PFSK-1 (cell line): Measurements from ENCODE around the gene FABP1.

Experiments used
- FOXP2 ChIP-seq: optimal IDR thresholded peaks from 2 replicates; pipeline ENCODE3; 2011; ENCODE audit warnings: borderline replicate concordance, control low read depth, inconsistent platforms; ENCODE audit not compliant: insufficient read depth; ENCODE audit errors: extremely low read length, extremely low read depth
- POLR2AphosphoS5 ChIP-seq: IDR thresholded peaks from 2 replicates; pipeline ENCODE4 v1.6.1; 2012; ENCODE audit warnings: low read depth, mild to moderate bottlenecking, control low read depth, low read length, moderate library complexity
- SIN3A ChIP-seq: IDR thresholded peaks from 2 replicates; pipeline ENCODE4 v1.6.1; 2012; ENCODE audit warnings: mild to moderate bottlenecking, low read length, moderate library complexity, borderline replicate concordance; ENCODE audit not compliant: insufficient read depth
- TAF1 ChIP-seq: IDR thresholded peaks from 2 replicates; pipeline ENCODE4 v1.6.1; 2012; ENCODE audit warnings: low read length, control low read depth, borderline replicate concordance; ENCODE audit not compliant: insufficient read depth
- TF ChIP-seq, protein P1 (sequence below), 2 experiments: IDR thresholded peaks; 2 replicates each; pipeline versions ENCODE4 v1.6.1 to v1.8.0; 2011 to 2012; ENCODE audit warnings: low read depth in 2 of 2, low read length in 2 of 2, control low read depth in 1 of 2, inconsistent platforms in 1 of 2, mild to moderate bottlenecking in 1 of 2, moderate library complexity in 1 of 2; ENCODE audit not compliant: insufficient read depth in 1 of 2

Gene FABP1

DNA sequence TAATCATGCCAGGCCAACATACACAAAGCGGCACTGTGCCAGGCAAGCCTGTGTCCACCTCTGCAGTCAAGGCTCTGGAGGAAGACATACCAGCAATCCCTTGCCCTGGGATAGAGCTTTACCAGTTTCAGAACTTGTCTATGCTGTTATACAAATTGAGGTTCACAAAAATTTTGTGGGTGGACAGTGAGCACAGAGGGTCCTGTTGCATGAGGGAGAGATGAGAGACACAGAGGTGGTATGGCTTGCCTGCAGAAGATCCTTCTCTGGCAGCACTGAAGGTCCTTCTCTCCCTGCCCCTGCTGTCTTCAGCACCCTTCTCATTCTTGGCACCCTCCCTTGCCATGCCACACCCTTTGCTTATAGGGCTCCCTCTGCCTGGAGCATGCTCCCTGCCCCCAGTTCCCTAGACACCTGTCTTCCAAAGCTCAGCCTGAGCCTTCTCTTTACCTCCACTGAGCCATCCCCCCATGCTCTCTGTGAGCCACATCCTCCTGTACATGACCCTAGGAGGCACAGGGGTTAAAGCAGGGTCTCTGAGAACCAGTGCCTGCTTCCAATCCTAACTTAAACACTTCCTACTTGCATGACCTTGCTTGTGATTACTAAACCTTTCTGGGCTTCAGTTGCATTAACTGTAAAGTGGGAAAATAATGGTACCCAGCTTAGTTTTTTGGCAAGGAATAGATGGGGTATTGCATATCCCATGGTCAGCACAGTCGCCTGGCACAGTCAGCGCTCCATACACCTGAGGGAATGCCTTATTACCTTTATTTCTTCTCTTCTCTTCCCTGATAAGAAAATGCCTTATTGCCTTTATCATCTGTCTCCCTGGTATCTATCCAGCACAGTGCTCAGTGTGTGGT, 857 bp downstream of the FABP1 start:
- no peak for TF ChIP-seq SIN3A
- no peak for TF ChIP-seq FOXP2
- no peak for TF ChIP-seq TAF1
- TF ChIP-seq, protein P1, sequence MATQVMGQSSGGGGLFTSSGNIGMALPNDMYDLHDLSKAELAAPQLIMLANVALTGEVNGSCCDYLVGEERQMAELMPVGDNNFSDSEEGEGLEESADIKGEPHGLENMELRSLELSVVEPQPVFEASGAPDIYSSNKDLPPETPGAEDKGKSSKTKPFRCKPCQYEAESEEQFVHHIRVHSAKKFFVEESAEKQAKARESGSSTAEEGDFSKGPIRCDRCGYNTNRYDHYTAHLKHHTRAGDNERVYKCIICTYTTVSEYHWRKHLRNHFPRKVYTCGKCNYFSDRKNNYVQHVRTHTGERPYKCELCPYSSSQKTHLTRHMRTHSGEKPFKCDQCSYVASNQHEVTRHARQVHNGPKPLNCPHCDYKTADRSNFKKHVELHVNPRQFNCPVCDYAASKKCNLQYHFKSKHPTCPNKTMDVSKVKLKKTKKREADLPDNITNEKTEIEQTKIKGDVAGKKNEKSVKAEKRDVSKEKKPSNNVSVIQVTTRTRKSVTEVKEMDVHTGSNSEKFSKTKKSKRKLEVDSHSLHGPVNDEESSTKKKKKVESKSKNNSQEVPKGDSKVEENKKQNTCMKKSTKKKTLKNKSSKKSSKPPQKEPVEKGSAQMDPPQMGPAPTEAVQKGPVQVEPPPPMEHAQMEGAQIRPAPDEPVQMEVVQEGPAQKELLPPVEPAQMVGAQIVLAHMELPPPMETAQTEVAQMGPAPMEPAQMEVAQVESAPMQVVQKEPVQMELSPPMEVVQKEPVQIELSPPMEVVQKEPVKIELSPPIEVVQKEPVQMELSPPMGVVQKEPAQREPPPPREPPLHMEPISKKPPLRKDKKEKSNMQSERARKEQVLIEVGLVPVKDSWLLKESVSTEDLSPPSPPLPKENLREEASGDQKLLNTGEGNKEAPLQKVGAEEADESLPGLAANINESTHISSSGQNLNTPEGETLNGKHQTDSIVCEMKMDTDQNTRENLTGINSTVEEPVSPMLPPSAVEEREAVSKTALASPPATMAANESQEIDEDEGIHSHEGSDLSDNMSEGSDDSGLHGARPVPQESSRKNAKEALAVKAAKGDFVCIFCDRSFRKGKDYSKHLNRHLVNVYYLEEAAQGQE (IDR thresholded peaks at IDR 0.05; ENCODE audit: insufficient read depth in 1 of 2, low read depth in 2 of 2, low read length in 2 of 2) = no peak
- TF ChIP-seq POLR2AphosphoS5 = no peak

DNA sequence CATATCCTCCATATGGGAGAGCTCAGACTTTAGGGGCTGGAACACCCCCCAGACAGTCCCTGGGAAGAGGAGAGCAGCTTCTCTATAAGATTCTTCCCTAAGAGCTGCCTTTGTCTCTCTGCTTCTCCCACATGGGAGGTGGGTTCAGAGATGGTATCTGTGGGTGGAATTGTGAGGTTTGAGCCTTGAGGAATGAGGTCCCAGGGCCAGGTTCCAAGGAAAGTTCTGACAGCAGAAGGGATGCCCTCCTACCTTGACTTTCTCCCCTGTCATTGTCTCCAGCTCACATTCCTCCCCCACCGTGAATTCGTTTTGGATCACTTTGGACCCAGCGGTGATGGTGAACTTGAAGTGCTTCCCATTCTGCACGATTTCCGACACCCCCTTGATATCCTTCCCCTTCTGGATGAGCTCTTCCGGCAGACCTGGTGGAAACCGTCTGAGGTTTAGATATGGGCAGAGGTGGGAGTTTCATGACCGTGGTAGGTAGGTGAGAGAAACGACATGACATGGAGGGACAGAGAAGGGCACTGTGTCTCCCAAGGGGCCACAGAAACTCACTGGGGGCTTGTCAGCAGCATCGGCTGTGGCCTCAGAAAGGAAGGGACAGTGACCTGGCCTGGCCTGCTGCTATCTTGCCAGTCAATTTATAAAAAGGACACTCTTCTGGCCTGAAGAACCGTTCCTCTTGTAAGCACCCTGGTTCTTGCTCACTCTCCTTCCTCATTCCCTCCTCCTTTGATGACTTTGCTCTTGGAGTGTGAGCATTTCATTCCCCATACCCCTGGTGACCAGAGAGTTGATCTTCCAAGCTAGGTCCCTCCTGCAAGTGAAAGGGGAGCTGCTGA, 1.7 kb downstream of the FABP1 start:
- TF ChIP-seq, protein P1 (IDR thresholded peaks at IDR 0.05; ENCODE audit: insufficient read depth in 1 of 2, low read depth in 2 of 2, low read length in 2 of 2) = no peak
- TF ChIP-seq FOXP2 (no peak), SIN3A (no peak), TAF1 (no peak), POLR2AphosphoS5 (no peak)

DNA sequence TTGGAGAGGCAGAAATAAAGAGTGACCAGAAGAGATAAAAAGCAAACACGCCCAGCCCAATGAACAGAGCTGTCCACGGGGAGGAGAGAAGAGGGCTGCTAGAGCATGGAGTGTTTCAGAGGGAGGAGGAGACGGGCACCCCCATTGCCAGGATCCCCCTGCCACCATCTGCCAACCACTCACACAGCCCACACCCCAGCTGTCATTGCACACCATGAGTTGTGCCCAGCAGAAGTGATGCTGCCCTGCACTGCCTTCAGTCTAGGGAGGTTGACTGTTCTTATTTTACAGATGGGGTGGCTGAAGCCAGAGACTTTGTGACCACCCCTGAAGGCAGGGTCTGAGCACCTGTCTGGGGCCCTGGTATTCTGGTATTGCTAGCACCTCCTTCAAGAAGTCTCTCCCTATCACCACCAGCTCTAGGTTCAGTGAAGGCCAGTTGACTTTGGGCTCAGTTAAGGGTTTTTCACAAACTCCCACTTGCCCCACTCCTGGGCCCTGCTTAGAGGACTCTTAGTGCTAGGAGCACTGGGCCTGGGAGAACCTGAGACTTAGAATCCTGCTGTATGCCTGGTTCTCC, 2.4 kb downstream of the FABP1 start:
- TF ChIP-seq POLR2AphosphoS5 (no peak), FOXP2 (no peak), SIN3A (no peak), TAF1 (no peak)
- TF ChIP-seq, protein P1 (IDR thresholded peaks at IDR 0.05; ENCODE audit: insufficient read depth in 1 of 2, low read depth in 2 of 2, low read length in 2 of 2) = no peak

DNA sequence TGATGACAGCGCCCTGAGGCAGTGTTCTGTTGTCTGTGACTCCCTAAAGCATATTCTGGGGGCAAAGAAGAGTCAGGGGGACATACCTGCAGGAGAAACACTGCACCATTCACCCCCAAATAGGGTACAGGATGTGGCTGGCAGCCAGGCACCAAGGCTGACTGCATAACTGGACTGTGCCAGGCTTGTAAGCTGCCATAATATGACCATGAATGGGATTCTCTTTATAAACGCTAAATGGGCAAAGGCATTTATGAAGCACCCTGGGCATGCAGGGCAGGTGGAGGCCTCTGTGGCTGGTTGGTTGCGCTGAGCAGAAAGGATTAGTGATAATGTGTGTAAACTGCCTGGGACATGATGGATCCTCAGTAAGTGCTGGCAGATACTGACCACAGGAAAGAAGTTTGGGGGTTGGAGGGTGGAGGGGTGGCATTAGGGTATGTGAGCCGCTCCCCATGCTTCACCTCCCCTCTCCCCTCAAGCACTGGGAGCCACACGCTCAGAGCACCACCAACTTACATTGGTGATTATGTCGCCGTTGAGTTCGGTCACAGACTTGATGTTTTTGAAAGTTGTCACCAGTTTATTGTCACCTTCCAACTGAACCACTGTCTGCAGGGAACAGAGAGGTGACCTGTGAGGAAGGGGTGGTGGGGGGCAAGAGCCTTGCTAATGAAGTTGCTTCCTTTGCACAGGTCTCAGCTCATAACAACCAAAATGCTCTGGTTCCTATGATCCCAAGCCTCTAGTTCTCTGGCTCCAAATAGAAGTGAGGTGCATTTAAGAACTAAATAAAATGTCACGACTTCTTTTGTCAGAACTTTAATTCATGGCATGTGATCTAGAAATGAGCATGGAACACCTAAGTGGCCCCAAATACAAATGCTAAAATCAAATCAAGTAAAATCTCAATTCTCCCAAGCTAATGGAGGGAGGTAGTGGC, 3.6 kb downstream of the FABP1 start:
- TF ChIP-seq, protein P1 (IDR thresholded peaks at IDR 0.05; ENCODE audit: insufficient read depth in 1 of 2, low read depth in 2 of 2, low read length in 2 of 2) = no peak
